ENCODE results near the gene SLC7A14.
A peak's percentile ranks its signal among the peaks of the same experiment; 100 is the strongest.
"Not testable (repeated sequence)": the region's sequence is repeated elsewhere in the genome, so short reads cannot be mapped to it uniquely, and the experiment has no call there.

SLC7A14 gene

GRCh38 chr3:170593634-170594033 is 7.8 kb upstream of the SLC7A14 start:
- no peak for DNase-seq

GRCh38 chr3:170589113-170589512 is 3.2 kb upstream of the SLC7A14 start:
- peak; percentile 4 for DNase-seq

GRCh38 chr3:170585008-170585936 is 603 bp downstream of the SLC7A14 start:
- peak; percentile 23 for DNase-seq

GRCh38 chr3:170584585-170585007 is 1.3 kb downstream of the SLC7A14 start:
- peak; percentile 67 for DNase-seq

- DNase-seq, result no peak
Measured at GRCh38 chr3:170579646-170580045, 6.2 kb downstream of the SLC7A14 start.

GRCh38 chr3:170572665-170573253 is 13.1 kb downstream of the SLC7A14 start:
- DNase-seq, result peak; percentile 81

- not testable (repeated sequence) for DNase-seq
Measured at GRCh38 chr3:170567598-170567997, 18.3 kb downstream of the SLC7A14 start.

- no peak for DNase-seq
Measured at GRCh38 chr3:170566413-170566812, 19.5 kb downstream of the SLC7A14 start.

GRCh38 chr3:170565495-170565894 is 20.4 kb downstream of the SLC7A14 start:
- no peak for DNase-seq

- DNase-seq, result no peak
Measured at GRCh38 chr3:170564664-170565063, 21.2 kb downstream of the SLC7A14 start.

GRCh38 chr3:170563712-170564423 is 22.0 kb downstream of the SLC7A14 start:
- peak; percentile 80 for DNase-seq

- no peak for DNase-seq
Measured at GRCh38 chr3:170562080-170562479, 23.8 kb downstream of the SLC7A14 start.

GRCh38 chr3:170560717-170561382 is 25.0 kb downstream of the SLC7A14 start:
- peak; percentile 8 for DNase-seq

GRCh38 chr3:170560296-170560695 is 25.6 kb downstream of the SLC7A14 start:
- DNase-seq, result peak; percentile 12

- no peak for DNase-seq
Measured at GRCh38 chr3:170558427-170558826, 27.4 kb downstream of the SLC7A14 start.

GRCh38 chr3:170555329-170555728 is 30.5 kb downstream of the SLC7A14 start:
- DNase-seq, result peak; percentile 62

GRCh38 chr3:170553788-170554757 is 31.8 kb downstream of the SLC7A14 start:
- no peak for DNase-seq

GRCh38 chr3:170551252-170551651 is 34.6 kb downstream of the SLC7A14 start:
- DNase-seq, result no peak

- DNase-seq, result peak; percentile 34
Measured at GRCh38 chr3:170542704-170543103, 43.2 kb downstream of the SLC7A14 start.

GRCh38 chr3:170539897-170540296 is 46.0 kb downstream of the SLC7A14 start:
- no peak for DNase-seq

- peak; percentile 59 for DNase-seq
Measured at GRCh38 chr3:170536712-170537111, 49.2 kb downstream of the SLC7A14 start.

- no peak for DNase-seq
Measured at GRCh38 chr3:170534227-170534626, 51.6 kb downstream of the SLC7A14 start.

Measured in EL (cell line).